GM18507 (cell line): ENCODE data around the gene GALNT13.

Source experiments
- DNase-seq: peaks from one replicate; pipeline ENCODE4 v3.0.0; 2011; ENCODE audit warnings: low read depth; ENCODE audit not compliant: insufficient read length; ENCODE audit errors: extremely low spot score
- FAIRE-seq: peaks from 2 replicates; lab custom pipeline; 2011; peaks lifted over from hg19 to GRCh38; lab: Jason Lieb, UNC

GALNT13 gene

DNA sequence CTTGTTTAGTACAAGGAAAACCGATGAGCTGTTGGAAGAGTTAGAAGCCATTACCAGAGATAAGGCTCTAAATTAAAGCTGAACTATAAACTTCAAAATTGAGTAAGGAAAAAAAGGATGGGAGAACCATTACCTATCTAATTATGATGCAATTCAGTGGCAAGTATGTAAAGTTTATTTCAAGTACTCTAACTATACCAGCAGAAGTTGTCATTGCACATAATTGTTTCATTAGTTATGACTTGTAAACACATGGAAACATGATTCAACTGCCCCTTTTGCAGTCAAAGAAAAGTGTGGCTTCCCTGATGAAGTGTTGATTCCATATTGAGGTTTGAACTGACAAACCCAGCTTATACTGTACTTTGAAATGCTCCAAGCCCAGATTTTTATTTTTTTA is 502.7 kb downstream of the GALNT13 start:
- no peak for FAIRE-seq
- no peak for DNase-seq

DNA sequence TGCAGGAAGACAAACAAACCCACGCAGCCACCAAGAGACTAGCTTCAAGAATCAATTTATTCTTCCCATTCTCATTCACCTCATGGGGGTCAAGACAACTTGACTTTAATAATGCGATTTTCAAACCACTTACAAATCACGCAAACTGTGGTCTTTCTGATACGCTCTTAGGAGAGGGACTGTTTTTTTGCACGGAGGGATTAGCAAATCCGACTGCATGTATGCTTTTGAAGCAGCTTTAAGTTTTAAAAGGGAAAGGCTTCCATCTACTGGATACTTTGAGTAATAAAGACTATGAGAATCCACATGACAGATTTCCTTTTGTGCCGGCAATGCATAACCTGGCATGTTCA is 503.8 kb downstream of the GALNT13 start:
- no peak for FAIRE-seq
- DNase-seq, result no peak

DNA sequence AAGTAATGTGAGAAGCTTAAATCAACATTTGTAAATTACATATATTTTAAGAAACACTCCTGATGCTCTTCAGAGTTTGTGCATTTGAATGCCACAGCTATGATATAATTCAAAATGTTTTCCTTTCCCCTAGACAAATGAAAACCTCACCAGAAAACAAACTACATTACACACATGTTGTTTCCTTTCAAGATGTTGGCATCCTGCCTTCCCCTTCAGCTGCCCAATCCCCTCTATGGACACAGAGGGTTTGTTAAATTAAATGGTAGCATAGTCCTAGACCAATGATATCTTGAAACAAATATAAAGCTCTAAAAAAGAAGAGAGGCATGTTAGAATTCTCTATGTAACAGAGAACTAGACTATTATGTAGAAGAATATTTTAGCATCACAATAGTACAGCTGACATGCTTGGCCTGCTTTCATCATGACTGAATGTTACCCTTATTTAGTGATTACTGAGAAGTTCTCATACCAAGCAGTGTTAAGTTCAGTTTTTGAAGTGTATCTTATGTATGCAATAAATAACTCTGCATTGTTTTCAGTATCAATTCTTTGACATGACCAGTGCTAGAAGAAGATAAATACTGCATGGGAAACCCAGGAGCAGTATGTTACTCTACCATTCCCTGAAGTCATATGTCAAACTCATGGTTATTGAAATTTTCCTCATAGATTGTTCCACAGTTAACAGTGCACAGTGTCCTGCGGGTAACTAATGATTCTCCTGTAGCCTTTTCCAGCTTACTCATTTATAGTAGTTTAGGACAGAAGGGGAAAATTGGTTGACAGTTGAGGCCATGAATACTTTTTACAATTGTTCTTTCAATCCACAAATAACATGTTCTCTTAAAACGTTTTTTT is 510.4 kb downstream of the GALNT13 start:
- no peak for FAIRE-seq

DNA sequence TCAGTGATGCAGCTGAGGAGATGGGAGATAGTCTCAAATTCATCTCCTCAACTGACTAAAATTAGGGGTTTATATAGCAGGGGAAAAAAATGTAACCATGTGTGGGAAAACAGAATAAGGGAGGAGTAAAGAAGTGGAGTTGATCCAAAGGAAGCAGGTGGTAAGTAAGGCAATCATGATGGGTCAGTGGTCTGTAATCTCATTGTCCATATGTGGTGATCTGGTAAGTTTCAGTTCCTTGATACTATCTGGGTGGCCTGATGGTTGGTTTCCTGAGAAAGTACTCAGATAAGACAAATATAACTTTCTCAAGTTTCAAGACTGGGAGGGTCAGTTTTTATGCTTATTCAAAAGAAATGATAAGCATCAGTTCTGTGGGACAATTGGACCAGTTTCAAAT is 514.5 kb downstream of the GALNT13 start:
- FAIRE-seq (no peak), DNase-seq (no peak)

More for the DNA sequence above, 510.4 kb downstream of the GALNT13 start:
- no peak for DNase-seq

DNA sequence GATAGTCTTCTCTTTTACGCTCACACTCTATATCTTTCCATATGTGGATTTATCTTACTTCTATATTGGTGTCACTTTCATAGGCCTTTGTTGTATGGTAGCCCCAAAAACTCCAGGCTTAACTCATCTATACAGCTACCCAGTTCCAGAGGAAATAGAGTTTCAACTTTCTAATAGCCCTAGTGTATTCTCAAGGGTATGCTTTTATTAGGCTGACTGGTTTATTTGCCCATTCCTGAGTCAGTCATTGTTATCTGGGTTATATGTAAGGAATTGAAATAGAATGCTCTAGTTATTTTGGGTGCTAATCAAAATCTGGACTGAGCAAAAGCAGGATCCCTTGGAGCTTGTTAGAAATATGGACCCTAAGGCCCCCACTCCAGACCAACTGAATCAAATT is 519.3 kb downstream of the GALNT13 start:
- FAIRE-seq (no peak), DNase-seq (no peak)

DNA sequence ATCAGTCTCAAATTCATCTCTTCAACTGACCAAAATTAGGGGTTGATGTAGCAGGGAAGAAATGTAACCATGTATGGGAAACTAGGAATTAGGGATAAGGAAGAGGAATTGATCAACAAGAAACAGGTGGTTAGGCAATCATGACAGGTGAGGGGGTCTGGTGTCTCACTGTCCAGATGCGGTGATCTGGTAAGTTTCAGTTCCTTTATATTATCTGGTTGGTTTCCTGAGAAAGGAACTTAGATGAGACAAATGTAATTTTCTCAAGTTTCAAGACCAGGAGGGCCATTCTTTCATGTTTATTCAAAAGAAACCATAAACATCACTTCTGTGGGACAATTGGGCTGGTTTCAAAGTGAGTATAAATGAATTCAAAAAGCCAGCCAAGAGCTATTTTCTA is 520.5 kb downstream of the GALNT13 start:
- DNase-seq (no peak), FAIRE-seq (no peak)

DNA sequence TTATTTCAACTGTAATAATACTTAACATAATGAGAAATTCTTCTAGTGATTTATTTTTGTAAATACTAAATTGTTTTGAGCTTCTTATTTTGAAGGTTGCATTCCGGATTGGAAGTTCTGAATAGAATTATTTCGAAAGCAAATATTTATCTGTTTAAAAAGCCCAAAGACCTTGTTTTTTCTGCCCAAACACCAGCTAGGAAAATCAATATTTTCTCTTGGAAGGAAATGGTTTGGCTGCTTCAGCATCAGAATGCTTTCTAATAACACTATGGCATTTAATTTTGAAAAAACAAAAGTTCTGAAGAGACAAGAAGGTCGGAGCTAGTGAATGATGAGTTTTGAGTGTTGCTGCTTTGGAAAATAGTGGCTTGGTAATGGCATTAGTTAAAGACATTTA is 522.9 kb downstream of the GALNT13 start:
- FAIRE-seq (no peak), DNase-seq (no peak)

DNA sequence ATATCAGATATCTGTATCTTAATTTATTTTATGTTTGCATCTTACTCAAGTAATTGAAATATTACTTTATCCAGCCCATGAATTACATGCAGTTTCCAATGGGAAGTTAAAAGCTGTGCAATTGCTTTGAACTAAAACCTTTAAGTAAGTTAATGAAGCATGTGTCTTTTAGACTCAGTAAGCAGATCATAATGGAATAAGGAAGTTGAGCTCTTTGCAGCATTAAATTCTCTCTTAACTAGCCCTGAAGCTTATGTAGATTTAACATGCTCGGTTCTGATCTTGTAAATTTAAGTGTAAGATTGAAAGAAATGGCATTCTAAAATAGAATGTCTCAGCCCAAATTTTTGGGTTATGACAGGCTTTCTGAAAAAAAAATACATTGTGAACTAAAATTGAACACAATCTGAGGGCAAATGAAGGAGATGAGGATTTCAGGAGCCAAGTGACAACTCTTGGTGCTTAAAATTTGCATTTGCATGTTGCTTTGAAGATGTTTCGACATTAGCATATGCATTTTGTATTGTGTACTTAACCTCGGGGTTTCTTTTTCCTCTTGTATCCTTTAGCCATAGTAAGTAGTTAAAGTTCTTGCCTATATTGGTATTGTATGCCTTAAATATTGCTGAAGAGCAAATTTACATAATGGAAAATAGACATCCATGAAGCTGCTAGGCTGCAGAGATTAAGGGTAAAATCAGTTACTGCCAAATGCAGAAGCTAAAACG is 529.0 kb downstream of the GALNT13 start:
- no peak for DNase-seq
- no peak for FAIRE-seq

DNA sequence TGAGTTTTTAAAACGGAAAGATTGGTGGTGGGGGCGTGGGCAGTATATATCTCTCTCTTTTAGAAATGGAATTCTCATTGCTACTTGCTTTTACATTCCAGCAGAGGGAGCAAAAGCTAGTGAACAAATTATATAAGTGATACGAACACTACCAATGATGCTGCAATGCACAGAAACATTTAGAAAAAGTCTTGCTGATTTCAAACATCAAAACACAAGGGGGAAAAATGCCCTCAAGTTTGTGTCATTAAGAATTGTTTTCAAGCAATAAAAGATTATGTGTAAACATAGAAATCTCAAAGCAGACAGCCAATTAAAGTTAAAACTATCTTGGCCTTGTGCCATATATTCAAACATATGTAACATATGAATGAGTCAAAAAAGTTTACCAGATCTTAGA is 530.5 kb downstream of the GALNT13 start:
- DNase-seq (no peak), FAIRE-seq (no peak)

DNA sequence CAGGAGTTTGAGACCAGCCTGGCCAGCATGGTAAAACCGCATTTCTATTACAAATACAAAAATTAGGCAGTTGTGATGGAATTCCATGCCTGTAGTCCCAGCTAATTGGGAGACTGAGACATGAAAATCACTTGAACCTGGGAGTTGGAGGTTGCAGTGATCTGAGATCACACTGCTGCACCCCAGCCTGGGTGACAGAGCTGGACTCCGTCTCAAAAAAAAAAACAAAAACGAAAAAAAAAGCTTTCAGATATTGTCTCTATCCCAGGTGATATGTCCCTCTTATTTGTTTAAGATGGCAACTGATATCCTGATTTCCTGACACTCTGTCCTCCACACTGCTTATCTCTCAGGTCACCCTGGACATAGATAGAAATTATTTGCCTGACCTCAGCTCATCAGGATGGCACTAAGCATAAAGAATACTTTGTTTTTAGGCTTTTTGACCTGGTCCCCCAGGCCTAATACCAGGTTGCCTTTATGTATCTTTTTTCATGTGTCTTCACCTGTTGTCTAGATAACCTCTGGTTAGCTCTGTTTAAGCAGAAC is 531.6 kb downstream of the GALNT13 start:
- FAIRE-seq (no peak), DNase-seq (no peak)

DNA sequence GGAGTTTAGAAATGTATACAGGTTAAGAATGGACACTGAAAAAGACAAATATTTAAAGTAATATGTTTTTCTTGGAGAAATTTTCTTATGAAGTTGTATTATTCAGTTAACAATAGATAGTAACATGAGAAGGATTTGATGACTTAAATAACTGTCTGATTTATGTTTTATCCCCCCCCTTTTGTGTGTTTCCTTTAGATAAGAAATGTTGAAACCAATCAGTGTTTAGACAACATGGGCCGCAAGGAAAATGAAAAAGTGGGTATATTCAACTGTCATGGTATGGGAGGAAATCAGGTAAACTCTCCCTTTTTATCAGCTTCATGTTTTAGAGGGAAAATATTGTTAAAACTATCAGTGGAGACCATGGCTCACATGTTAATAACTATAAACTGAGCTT is 537.1 kb downstream of the GALNT13 start:
- DNase-seq (no peak), FAIRE-seq (no peak)

DNA sequence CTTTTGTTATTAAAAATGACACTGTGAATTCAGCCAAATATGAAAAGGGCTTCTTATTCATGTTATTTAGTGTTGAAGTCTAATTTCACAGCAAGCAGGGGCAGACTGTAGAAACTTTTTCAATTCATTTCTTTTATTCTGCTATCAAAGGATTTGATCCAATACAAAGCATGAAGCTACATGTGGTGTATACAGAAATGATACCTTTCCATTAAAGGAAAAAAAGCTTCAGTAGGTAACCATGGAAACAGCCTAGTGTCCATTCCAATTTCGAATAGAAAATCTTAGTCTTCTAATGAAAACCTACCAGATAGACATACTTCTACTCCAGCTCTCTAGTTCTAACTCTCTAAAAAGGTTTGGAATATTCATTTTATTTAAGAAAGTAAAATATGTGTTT is 550.5 kb downstream of the GALNT13 start:
- FAIRE-seq (no peak), DNase-seq (no peak)

DNA sequence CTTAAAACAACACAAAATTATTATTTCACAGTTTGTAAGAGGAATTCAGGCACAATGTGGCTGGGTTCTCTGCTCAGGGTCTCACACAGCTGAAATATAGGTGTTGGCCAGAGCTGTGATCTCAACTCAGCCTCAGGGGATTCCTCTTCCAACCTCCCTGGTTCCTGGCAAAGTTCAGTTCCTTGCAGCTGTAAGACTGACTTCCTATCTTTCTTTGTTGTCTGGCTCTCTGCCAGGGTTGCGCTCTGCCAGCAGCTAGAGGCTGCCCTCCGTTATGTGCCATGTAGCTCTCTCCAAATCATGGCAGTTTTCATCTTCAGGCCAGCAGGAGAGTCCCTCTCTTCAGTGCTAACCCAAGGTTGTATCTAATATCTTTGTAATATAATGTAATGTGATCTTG is 554.3 kb downstream of the GALNT13 start:
- DNase-seq (no peak), FAIRE-seq (no peak)

DNA sequence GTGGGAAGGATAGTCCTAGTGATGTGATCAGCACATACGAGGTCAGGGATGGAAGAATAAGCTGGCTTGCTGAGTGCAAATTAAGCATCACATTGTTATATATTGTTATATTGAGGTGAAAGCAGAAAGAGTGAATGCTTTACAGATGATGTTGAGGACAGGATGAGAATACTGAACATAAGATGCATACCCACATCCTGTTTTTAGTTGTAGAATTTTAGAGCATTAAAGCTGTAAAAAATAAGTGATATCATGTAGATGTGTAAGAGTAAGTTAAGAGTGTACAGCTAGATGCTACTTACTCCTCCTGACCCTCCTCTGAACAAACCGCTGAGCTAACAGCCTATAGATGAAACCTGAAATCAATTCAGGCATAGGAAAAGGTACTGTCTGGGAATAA is 555.7 kb downstream of the GALNT13 start:
- no peak for DNase-seq
- FAIRE-seq, result no peak

DNA sequence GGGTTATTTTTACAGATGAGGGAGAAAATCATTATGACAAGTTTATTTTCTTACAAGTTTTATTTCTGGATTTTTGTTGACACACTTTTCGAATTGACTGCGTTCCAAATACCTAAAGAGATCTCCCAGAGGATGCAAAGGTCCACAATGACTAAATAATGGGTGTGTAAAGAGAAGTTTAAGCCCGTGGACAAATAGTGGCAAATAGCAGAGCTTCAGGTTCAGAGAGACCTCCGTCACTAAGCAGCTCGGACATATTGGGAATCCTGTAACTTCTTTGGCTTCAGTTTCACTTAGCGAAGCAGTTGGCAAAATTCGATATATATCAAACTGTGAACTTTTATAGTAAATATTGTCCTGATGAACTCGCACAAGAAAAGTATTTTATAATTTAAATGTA is 556.3 kb downstream of the GALNT13 start:
- DNase-seq, result no peak
- FAIRE-seq, result no peak

DNA sequence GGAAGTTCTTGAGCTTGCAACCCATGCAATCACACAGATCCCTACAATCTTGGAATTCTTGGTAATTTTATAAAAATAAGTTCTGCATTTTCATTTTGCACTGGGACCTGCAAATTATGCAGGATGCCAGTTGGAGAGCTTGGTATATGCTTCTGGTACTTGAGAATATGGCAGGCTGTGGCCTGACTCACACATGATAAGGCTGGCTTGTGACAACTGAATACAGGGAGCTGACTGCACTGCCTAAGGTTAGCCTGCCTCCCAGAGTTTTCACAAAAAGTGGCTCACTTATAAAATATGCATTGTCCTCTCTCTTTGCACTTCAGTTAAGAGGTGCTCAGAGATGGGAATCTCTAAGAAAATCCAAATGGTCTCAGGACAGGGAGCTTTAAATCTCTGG is 561.3 kb downstream of the GALNT13 start:
- no peak for FAIRE-seq
- DNase-seq, result no peak

DNA sequence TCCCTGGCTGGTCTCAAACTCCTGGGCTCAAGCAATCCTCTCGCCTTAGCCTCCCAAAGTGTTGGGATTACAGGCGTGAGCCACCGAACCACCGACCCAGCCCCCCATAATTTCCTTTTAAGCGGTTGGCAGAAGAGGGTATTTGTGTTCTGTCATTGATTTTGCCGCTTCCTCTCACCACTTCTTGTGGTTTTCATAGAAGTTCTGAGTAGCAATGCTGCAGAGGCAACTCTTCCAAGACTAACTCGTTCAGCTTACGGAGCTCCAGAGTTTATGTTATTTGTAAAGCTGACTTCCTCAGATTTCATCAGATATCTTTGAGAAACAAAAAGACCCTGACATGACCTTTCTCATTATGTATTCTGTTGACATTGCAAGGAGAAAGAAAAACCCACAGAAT is 565.4 kb downstream of the GALNT13 start:
- no peak for FAIRE-seq
- DNase-seq, result no peak

DNA sequence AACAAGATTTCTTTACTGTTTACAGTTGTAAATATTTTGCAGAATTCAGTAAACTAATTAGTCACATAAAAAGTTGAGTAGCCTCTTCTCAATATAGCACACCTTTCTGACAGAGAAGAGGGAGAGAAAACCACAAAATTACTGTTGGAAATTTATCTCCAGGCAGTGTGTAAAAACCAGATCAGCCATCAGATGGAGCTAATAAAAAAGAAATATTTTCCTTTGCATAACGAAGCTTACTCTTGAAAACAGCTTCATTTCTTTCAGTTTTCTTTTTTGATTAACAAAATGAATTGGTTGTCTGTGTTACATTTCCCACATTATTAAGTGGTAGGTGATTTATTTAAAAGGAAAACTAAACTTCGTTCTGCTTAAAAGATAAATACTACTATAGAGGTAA is 567.4 kb downstream of the GALNT13 start:
- no peak for FAIRE-seq
- no peak for DNase-seq

DNA sequence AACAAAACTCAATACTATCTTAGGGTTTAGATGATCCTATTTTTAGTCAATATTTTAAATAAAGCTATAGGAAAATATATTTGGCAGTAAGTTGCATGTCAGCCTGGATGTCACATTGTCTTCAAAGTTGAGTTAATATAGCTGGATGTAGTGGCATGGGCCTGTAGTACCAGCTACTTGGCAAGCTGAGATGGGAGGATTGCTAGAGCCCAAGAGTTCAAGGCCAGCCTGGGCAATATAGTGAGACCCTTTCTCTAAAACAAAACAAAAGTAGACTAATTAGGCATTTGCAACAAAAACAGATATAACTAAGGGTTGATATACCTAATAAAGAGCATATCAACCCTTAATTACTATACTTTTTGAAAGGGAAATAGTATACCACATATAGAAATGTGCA is 572.2 kb downstream of the GALNT13 start:
- DNase-seq (no peak), FAIRE-seq (no peak)

DNA sequence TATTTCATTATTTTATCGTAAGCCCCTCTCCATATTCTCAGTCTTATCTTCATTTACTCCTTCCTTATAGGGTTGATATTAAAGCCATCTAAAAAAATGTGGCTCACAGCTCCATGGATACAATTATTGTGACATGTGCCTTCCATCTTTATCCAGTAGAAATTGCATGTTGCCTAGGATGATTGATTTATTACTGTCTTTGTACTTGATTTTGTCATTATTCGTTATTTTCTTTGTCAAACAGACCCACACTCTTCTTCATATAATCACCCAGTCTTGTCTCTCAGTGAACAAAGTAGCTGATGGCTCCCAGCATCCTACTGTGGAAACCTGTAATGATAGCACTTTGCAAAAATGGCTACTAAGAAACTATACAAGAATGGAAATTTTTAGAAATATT is 574.6 kb downstream of the GALNT13 start:
- DNase-seq (no peak), FAIRE-seq (no peak)
